ENCODE measurements around the gene TM6SF1.
"Not testable (repeated sequence)": the region's sequence is repeated elsewhere in the genome, so short reads cannot be mapped to it uniquely, and the experiment has no call there.

Gene TM6SF1

DNA sequence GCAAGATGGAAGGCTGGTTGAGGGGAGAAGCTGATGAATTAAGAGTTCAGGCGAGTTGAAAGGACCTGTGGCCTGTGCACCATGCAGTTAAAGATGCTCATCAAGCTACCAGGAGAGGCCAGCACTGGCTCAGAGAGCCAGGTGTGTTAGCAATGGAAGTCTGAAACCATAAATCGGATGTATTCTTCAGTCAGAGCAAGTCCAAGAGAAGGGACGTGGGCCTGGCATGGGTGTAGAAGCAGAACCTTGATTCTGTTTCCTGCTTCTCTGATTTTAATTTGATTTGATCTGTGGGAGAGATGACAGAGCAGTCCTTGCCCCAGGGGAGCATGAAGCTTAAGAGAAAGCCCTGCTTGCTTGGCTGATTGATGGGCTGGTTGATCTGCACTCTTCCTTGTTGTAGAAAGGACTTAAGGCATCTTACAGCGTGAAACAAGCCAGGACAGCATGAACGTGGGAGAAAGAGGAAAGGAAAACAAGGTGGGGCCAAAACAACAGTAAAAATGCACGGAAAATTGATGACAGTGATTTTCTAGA, 10.9 kb downstream of the TM6SF1 start:
- ATAC-seq: no peak
- DNase-seq: no peak

DNA sequence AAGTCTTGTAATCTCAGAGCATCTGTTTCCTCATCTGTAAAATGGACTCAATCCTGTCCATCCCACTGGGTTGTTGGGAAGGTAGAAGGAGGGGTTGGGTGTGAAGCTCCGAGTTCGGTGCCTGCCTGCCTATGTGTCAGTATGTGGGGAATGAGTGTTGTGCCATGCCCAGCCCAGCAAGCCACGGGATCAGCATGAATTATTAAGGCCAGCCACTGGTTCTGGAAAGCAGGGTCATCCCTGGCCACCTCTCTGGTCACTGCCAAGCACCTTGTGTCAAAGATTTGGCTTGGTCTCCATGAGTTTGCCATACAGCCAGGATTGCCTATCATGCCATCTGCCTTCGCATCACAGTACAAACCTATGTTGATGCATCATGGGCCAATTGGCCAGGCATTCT, 11.5 kb downstream of the TM6SF1 start:
- DNase-seq (no peak), ATAC-seq (no peak)

DNA sequence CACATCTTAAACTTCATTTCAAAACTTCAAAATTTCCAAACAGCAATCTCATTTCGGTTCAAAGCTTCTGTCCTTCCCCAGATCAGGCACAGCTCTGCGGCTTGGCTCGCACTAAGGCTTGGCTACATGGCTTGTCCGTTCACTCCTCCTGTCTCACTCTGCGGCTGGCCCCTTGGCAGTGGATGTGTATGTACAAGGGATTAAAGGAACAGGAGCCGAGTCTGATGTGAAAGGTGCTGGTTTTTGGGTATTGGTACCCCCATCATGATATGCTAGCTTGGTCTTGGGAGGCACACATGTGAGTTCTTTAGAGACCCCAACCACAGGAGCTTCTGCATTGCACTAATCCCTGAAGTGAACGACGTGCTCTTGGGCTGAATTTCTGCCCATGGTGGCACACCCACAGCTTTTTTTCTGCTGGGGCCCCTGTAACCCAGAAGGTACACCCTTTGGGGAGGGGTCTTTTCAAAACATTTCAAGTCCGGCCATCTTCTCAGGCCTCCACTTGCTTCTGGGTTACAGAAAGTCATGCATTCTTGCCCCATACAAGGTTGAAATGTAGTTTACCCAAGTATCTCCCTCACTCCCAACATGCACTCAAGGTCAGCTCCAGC, 12.6 kb downstream of the TM6SF1 start:
- no peak for ATAC-seq
- no peak for DNase-seq

DNA sequence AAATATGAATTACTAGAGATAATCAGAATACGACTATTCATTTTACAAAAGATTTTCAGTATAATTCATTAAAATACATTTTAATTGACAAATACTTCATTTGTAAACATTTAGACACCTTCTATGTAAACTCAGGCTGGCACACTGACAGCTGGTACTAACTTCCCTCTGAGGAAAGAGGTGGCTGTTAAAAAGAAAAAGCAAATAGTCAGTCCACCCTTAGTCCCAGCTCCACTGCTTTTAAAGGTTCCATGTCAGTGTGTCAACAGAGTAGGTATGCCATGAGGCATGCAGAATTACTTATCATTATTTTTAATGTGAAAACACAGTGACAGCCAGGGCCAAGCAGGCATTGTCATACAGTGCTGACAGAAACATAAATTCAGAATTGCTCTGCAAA, 16.1 kb downstream of the TM6SF1 start:
- ATAC-seq: no peak

DNA sequence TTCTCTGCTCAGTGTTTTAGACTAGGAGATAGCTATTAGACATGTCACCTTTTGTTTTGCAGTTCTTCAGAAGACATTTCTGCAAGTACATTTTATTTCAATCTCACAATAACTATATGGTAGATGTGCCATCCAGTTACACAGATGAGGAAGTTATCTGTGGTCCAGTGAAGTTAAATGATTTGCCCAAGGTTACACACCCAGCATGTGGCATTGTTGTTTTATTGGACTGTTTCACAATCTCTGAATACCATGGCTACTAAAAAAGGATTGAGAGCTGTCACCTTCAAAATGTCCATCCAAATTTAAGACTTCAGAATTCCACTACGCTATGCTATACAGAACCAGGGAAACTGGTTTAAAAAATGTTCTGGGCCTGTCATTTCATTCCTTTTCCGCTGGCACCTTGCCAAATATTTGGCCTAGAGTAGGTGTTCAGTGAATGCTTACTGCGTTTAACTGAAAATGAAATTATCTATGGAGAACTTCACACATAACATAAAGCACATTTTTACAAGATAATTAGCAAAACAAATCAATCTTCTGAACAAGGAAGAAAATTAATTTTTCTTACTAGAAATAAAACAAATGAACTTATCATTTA, 20.2 kb downstream of the TM6SF1 start:
- ATAC-seq (no peak), DNase-seq (no peak)

More for the DNA sequence above, 16.1 kb downstream of the TM6SF1 start:
- DNase-seq: no peak

DNA sequence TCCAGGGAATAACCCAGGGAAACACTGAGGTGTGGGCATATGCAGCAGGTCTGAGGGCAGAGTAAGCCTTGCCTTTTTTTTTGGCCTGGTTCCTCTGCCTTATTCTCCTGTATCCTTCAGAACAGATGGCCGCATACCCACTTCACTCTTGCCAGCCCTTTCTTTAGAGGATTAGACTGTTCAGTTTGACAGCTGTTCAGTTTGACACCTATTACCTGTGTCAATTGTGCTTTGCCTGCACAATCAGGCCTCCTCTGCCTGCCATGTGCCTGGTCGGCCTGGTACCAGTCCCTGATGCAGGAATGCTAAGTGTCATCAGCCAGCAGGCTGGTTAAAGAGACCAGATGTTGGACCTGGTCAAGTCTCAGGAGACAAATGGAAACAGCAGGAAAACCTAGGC, 22.3 kb downstream of the TM6SF1 start:
- no peak for DNase-seq
- ATAC-seq: no peak

DNA sequence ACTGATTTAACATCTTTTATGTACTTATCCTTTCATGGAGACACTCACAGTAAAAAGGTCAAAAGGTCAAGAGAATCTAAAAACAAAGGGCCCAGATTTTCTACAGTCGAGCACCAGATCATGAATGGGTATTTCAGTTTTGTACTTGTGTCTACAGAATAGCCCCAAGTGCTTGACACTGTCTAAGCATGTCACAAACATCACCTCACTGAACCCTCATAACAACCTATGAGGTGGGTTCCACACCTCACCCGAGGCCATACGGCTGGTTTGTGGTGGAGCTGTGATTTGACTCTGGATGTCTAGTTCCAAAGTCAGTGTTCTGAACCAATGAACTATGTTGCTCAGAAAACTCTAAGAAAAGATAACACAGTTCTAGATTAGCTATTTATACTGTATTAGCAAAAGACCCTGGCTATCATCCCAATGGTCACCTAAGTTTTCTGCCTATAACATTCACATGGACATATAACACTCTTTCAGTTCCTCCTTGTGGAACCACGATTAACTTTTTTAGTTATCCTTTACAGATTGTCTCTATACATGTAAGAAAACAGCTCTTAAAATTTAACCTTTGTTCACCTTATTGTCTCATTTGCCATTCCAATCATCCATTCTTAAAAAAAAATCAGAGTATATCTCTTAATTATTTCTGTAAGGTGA, 25.5 kb downstream of the TM6SF1 start:
- ATAC-seq: no peak
- no peak for DNase-seq

DNA sequence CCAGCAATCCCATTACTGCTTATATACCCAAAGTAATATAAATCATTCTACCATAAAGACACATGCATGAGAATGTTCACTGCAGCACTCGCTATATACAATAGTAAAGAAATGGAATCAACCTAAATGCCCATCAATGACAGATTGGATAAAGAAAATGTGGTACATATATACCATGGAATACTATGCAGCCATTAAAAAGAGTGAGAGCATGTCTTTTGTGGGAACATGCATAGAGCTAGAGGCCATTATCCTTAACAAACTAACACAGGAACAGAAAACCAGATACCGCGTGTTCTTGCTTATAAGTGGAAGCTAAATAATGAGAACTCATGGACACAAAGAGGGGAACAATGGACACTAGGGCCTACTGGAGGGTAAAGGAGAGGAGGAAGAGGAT, 34.7 kb downstream of the TM6SF1 start:
- not testable (repeated sequence) for DNase-seq, ATAC-seq

DNA sequence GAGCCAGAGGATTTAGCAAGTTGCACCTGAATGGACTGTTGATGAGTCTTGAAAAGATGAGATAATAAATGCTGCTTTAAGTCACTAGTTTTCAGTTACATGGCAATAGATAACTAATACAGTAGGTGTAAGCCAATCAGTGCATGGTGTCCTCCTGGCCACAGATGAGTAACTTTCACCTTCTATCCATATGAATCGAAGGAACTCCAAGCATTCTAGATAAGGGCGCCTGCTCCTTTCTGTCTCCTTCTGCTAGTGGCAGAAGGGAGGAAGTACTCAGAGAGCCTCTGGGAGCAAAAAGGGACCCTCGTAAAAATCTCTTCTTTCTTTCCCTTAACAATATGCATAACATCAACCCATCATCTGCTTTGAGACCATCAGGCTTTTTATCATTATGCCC, 37.3 kb downstream of the TM6SF1 start:
- ATAC-seq: no peak
- DNase-seq: no peak

DNA sequence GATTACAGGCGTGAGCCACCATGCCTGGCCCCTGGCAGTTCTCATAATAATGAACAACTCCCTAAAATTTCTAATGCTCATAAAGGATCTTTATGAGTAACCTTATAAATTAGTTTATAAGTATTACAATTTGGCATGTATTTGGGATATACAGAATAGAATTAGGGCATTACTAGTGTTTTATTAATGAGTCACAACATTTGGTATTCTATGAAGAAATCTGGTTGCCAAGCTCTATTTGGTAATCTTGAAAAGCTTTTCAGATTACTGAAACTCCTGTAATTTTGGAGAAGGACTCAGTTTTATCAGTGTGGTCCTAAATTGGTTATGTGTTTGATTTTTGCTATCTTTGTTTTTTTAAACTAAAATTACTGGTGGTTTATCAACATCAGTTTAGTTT, 45.8 kb downstream of the TM6SF1 start:
- ATAC-seq (no peak), DNase-seq (no peak)

DNA sequence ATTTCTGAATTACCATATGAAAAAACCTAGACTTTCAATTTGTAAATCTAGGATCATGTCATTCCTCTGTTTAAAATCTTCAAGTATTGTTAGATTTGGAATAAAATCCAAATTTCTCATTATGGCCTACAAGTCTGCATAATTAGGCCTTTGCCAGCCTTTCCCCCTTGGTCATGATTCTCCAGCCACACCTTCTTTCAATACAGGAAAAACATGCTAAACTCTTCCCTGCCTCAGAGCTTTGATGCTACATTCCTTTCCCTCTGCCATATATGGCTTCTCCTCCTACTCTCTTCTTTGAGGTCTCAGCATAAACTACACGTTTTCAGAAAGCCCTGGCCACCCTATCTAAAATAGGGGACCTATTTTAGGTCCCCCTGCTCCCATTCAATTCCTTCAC, 48.5 kb downstream of the TM6SF1 start:
- ATAC-seq: no peak
- DNase-seq: no peak

DNA sequence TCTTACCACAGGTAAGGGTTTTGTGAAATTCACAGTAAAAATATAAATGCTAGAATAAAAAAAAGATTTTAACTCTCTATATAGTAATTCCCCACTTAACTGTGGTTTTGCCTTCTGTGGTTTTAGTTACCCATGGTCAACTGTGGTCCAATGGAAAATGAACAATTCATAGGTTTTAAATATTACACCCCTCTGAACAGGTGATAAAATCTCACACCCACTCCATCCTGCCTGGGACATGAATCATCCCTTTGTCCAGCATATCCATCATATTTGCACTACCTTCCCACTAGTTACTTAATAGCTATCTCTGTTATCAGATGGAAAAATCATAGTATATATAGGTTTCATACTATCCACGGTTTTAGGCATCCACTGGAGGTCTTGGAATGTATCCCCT, 50.9 kb downstream of the TM6SF1 start:
- no peak for DNase-seq
- no peak for ATAC-seq

DNA sequence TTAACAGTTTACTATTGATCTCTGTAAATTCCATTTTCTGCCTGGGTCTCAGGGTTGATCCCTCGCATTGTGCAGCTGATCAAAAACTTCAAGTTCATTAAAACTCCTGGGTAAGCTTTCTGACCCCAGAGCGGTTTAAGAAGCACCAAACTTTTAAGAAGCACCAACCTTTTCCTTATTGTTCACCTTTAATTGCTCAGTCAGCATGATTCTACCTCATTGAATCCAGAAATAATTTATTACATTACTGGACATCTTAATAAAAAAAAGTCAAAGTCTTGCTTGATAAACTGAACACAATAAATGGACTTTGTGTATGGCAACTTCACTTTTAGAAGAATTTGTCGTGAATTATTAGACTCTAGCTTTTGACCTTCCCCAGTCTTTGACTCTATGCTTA, 53.3 kb downstream of the TM6SF1 start:
- ATAC-seq (no peak), DNase-seq (no peak)

DNA sequence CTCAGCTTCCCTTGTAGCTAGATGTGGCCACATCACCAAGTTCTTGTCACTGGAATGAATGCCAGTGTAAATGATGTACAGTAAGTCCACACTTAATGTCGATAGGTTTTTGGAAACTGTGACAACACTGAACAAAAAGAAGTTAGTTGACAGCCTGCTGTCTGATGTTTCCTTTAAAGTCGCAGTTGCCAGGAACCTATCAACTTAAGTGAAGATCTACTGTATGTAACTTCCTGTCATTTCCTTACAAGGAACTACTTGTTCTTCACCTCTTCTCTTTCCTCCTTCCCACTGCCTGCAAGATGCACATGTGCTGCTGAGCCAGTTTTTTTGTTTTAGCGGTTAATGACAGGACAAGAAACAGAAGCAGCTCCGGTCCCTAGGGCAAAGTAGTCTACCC, 55.6 kb downstream of the TM6SF1 start:
- DNase-seq (no peak), ATAC-seq (peak; percentile 19)

DNA sequence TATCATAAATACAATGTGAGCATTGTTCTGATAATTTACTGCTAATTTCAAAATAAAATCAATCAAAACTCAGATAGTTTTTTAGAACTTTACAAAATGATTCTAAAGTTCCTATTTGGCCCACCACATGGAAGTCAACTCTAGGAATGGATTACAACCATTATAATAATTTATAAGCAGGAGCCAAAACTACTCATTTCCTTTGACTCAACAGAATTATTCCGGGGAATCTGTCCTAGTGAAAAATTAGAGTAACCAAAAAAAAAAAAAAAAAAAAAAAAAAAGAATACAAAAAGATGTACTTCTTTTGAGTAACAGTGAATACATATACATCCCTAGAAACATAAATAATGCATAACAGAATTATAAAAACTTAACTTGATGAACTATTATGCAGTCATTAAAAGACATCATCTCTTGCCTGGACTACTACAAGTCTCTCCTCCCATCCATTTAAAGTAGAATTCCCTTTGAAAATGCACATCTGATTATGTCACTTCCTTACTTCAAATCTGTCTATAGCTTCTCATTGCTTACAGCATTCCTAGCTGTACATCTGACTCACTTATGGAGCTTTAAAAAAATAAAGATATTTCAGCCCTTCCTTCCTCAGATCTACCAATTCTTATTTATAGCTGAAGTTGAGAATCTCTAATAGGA, 56.8 kb downstream of the TM6SF1 start:
- ATAC-seq: no peak

DNA sequence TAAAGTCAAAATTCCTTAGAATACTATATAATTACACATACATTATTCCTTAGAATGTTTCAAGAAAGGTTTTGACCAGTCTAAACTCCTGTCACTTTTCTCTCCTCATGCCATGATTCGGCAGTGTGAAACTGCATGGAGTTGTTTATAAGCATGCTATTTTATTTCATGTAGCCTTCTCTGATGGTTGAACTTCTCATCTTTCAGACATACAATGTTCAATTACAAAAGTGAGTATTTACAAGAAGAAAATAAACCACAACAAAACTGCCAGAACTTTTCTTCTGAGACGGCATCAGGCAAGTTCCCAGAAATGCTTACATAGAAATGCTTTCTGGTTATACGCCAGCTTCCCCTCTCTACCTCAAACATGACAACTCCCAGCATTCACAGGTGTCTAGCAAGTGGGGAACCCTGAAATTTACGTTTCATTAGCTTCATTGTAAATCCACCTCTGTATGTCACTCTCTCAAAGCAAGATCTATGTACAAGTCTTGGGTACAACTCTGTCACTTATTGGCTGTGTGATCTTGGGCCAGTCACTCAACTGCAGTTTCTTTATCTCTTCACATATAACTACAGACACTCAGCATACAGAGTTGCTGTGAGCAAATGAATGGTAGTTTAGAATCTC, 57.4 kb downstream of the TM6SF1 start:
- peak; percentile 43 for ATAC-seq
- no peak for DNase-seq

More for the DNA sequence above, 56.8 kb downstream of the TM6SF1 start:
- DNase-seq: no peak

DNA sequence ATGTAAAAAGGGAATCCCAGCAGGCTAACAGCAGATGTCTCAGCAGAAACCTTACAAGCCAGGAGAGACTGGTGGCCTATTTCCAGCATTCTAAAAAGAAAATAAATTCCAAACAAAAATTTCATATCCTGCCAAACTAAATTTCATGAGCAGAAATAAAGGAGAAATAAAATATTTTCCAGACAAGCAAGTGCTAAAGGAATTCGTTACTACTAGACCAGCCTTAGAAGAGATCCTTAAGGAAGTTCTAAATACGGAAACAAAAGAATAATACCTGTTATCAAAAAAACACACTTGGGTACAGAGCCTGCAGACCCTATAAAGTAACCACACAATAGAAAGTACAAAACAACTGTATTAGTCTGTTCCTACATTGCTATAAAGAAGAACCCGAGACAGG, 58.8 kb downstream of the TM6SF1 start:
- no peak for DNase-seq
- no peak for ATAC-seq

DNA sequence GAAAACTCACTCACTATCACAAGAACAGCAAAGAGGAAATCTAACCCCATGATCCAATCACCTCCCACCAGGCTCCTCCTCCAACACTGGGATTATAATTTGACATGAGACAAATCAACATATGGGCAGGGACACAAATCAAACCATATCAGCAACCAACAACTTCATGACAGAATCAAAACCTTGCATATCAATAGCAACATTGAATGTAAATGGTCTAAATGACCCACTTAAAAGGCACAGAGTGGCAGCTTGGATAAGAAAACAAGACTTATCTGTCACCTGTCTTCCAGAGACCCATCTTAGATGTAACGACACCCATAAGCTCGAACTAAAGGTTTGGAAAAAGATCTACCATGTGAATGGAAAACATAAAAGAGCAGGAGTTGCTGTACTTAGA, 59.4 kb downstream of the TM6SF1 start:
- DNase-seq (no peak), ATAC-seq (no peak)

DNA sequence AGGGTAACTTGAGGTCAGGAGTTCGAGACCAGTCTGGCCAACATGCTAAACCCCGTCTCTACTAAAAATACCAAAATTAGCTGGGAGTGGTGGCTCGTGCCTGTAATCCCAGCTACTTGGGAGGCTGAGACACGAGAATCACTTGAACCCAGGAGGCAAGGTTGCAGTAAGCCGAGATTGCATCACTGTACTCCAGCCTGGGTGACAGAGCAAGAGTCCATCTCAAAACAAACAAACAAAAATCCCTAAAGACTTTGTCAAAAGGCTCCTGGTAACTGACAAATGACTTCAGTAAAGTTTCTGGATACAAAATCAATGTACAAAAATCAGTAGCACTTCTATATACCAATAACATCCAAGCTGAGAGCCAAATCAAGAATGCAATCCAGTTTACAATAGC, 62.1 kb downstream of the TM6SF1 start:
- not testable (repeated sequence) for DNase-seq, ATAC-seq

DNA sequence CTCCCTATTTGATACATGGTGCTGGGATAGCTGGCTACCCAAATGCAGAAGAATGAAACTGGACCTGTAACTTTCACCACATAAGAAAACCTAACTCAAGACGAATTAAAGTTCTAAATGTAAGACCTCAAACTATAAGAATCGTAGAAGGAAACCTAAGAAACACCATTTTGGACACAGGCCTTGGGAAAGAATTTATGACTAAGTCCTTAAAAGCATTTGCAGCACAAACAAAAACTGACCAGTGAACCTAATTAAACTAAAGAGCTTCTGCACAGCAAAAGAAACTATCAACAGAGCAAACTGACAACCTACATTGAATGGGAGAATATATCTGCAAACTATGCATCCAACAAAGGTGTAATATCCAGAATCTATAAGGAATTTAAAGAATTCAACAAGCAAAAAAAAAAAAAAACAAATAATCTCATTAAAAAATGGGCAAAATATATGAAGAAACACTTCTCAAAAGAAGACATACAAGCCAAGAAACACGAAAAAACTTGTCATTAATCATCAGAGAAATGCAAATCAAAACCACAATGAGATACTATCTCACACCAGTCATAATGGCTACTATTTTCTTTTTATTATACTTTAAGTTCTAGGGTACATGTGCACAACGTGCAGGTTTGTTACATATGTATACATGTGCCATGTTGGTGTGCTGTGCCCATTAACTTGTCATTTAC, 63.2 kb downstream of the TM6SF1 start:
- DNase-seq (no peak), ATAC-seq (no peak)

DNA sequence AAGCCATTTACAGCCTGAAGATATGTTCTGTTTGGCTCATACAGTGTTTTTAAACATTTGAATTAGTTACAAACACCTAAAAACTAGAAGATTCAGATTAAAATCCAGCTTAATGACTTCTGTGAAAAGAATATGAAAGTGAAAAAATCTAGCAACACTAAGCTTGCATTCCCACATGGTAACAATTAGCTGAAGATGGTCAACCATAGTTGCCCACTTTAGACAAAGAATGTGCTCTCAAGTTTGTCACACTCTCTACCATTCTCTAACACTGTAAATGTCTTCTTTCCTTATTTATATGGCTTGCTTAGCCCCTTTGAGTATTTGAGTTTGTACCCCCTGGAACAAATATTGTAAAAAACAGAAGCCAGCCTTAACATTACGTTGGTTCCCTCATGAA, 67.4 kb downstream of the TM6SF1 start:
- DNase-seq (no peak), ATAC-seq (no peak)

DNA sequence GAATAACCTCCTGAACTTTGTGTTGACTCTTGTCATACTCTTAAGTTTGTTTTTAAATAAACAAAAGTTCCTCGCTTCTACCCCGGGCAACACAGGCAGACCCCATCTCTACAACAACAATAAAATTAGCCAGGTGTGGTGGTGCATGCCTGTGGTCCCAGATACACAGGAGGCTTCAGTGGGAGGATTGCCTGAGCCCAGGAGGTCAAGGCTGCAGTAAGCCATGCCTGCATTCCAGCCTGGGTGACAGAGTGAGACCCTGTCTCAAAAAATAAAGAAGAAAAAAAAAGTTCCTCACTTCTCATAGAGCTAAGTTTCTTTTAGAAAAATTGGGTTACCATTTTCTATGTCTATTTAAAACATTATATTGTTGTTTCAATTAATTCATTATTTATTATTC, 70.9 kb downstream of the TM6SF1 start:
- ATAC-seq: no peak

More for the DNA sequence above, 70.9 kb downstream of the TM6SF1 start:
- no peak for DNase-seq

Data from stimulated activated naive CD8-positive, alpha-beta T cell treated with anti-CD3 and anti-CD28 coated beads, Interleukin-15, Interleukin-2, amounts not matched to agents 100 U/mL and 50 U/mL, for 24 hours (primary cell).